Measurements from ENCODE around the gene KRTAP10-7.
"Not testable (repeated sequence)": the region's sequence is repeated elsewhere in the genome, so short reads cannot be mapped to it uniquely, and the experiment has no call there.

Gene KRTAP10-7

DNA sequence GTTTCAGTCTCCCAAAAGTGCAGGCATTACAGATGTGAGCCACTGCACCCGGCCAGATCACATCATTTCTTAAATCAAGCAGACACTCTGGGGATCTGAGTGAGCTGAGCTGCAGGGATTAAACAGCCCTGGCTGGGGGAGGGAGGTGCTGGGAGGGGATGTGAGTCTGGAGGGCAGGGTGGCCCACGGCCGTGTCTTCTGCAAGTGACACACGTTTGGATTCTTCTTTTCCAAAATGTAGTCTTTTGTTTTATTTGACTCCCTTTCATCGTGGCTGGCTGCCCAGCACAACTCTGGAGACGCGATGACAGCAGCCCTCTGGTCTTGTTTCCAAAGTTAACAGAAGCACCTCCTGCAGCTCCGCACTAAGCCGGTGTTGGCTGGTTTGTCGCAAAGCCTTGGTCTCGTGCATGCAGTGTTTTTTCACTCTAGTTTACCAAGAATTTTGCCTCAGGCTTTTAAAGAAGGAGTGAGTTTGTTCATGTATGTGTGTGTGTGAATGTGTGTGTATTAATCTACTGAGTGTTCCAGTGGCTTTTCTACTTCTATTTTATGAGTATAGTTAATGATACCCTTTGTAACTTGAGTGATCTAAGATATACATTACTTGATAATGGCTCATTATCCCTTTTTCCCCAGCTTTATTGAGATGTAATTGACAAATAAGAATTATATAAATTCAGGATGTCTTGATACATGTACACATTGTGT lies 17.2 kb upstream of the KRTAP10-7 start:
- no peak for DNase-seq (ENCODE audit: low read depth)
- H3K4me3 ChIP-seq (ENCODE audit: low read depth, low read length), result no peak overlapping the region
- in situ Hi-C loops (cut with HindIII; ENCODE audit: low sequenced_read_pairs), result no loop called here
- TF ChIP-seq, protein P1, sequence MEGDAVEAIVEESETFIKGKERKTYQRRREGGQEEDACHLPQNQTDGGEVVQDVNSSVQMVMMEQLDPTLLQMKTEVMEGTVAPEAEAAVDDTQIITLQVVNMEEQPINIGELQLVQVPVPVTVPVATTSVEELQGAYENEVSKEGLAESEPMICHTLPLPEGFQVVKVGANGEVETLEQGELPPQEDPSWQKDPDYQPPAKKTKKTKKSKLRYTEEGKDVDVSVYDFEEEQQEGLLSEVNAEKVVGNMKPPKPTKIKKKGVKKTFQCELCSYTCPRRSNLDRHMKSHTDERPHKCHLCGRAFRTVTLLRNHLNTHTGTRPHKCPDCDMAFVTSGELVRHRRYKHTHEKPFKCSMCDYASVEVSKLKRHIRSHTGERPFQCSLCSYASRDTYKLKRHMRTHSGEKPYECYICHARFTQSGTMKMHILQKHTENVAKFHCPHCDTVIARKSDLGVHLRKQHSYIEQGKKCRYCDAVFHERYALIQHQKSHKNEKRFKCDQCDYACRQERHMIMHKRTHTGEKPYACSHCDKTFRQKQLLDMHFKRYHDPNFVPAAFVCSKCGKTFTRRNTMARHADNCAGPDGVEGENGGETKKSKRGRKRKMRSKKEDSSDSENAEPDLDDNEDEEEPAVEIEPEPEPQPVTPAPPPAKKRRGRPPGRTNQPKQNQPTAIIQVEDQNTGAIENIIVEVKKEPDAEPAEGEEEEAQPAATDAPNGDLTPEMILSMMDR (IDR thresholded peaks at IDR 0.05; ENCODE audit: low read depth, low read length, missing control alignments), result no peak

DNA sequence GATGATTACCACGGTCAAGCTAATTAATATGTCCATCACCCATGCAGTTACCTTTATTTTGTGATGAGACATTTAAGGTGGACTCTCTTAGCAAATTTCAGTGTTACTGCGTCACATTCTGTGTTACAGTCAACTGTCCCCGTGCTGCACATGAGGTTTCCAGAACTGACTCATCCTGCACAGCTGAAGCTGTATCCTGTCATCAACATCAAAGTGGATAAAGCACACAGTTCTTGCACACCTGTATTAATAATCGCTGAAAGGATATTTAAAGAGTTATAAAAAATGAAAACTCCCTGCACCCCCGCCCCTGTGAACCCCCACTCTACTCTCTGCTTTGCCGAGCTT lies 16.6 kb upstream of the KRTAP10-7 start:
- no peak overlapping the region for H3K4me3 ChIP-seq (ENCODE audit: low read depth, low read length)
- TF ChIP-seq, protein P1 (IDR thresholded peaks at IDR 0.05; ENCODE audit: low read depth, low read length, missing control alignments), result no peak
- in situ Hi-C loops (cut with HindIII; ENCODE audit: low sequenced_read_pairs), result no loop called here
- DNase-seq (ENCODE audit: low read depth), result no peak

DNA sequence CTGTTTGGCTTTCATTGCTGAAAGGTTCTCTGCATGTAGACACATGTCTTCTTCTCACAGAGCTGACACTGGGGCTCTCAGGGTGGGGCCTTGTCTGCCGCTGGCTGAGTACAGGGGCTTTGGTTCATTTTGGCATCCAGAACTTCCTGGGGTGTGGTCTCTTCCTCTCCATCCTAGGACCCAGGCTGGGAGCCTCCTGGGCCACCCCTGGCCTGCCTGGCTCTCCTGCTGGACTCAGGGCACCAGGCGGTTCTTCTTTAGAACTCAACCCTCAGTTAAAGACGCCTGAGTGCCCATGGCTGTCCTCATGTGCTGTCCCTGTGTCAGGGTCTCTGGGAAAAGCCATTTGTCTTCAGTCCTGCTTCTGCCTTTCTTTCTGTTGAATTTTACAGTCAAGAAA lies 14.5 kb upstream of the KRTAP10-7 start:
- TF ChIP-seq, protein P1 (IDR thresholded peaks at IDR 0.05; ENCODE audit: low read depth, low read length, missing control alignments), result no peak
- DNase-seq (ENCODE audit: low read depth), result no peak
- in situ Hi-C loops (cut with HindIII; ENCODE audit: low sequenced_read_pairs), result no loop called here
- no peak overlapping the region for H3K4me3 ChIP-seq (ENCODE audit: low read depth, low read length)

DNA sequence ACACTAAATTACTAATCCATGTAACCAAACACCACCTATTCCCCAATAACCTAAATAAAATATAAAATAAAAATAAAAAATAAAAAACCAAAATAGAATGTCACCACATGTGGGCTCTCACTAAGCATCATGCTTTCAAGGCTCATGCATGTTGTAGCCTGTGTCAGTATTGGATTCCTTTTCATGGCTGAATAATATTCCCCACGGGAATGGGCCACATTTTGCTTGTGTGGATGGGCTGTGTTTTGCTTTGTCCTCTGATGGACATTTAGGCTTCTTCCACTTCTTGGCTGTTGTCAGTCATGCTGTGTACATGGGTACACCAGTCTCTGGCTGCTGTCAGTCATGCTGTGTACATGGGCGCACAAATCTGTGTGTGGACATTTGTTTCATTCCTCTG lies 11.3 kb upstream of the KRTAP10-7 start:
- no peak for DNase-seq (ENCODE audit: low read depth)
- no peak overlapping the region for H3K4me3 ChIP-seq (ENCODE audit: low read depth, low read length)
- in situ Hi-C loops (cut with HindIII; ENCODE audit: low sequenced_read_pairs), result no loop called here
- TF ChIP-seq, protein P1 (IDR thresholded peaks at IDR 0.05; ENCODE audit: low read depth, low read length, missing control alignments), result no peak

DNA sequence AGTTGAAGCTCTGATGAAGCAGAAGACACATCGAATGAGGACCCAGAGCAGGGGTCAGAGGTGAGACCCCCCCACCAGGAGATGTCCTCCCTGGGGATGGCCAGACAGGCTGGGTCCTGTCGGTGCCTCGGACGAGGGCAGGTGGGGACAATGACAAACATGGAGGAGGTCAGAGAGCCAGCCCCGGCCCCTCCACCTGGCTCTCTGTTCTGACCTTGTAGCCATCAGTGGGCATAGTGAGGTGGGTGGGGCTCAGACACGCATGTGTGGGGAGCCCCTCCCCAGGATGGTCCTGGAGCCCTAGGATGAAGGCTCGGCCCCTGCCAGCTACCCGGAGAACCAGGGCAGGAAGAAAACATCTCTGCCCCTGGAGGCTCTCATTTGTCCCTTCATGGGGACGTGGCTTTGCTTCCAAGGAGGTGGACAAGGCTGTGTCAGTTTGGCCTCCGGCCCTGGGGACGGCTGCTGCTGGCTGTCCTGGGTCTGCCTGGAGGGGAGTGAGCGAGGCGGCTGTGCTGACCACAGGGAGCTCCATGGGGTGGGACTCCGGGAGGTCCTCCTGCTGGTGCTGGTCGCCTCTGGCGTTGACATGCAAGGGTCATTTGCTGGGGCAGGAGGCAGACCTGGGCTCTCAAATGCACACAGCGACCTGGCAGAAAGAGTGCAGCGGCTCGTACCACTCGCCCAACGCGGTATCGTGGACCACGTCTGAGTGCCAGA lies 10.7 kb upstream of the KRTAP10-7 start:
- no peak overlapping the region for H3K4me3 ChIP-seq (ENCODE audit: low read depth, low read length)
- in situ Hi-C loops (cut with HindIII; ENCODE audit: low sequenced_read_pairs), result no loop called here
- TF ChIP-seq, protein P1 (IDR thresholded peaks at IDR 0.05; ENCODE audit: low read depth, low read length, missing control alignments), result no peak
- DNase-seq (ENCODE audit: low read depth), result no peak

DNA sequence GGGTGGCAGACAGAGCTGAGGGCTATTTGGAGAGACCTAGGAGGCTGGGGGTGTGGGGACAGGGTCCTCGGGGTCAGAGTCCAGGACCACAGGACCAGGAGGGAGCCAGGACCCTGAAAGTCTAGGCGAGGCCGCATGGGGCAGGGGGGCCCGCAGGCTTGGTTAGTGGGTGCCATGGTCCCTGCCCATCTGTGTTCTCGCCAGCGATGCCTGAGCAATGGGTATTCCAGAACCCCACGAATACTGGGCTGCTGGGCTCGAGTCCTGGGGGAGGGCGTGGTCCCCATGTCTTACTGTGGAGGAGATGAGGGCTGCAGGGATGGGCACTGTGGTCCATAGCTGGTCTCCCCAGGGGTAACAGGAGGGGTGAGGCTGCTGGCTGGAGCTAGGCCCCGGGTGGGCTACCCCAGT lies 10.1 kb upstream of the KRTAP10-7 start:
- TF ChIP-seq, protein P1 (IDR thresholded peaks at IDR 0.05; ENCODE audit: low read depth, low read length, missing control alignments), result no peak
- no peak for DNase-seq (ENCODE audit: low read depth)
- in situ Hi-C loops (cut with HindIII; ENCODE audit: low sequenced_read_pairs), result no loop called here
- no peak overlapping the region for H3K4me3 ChIP-seq (ENCODE audit: low read depth, low read length)

DNA sequence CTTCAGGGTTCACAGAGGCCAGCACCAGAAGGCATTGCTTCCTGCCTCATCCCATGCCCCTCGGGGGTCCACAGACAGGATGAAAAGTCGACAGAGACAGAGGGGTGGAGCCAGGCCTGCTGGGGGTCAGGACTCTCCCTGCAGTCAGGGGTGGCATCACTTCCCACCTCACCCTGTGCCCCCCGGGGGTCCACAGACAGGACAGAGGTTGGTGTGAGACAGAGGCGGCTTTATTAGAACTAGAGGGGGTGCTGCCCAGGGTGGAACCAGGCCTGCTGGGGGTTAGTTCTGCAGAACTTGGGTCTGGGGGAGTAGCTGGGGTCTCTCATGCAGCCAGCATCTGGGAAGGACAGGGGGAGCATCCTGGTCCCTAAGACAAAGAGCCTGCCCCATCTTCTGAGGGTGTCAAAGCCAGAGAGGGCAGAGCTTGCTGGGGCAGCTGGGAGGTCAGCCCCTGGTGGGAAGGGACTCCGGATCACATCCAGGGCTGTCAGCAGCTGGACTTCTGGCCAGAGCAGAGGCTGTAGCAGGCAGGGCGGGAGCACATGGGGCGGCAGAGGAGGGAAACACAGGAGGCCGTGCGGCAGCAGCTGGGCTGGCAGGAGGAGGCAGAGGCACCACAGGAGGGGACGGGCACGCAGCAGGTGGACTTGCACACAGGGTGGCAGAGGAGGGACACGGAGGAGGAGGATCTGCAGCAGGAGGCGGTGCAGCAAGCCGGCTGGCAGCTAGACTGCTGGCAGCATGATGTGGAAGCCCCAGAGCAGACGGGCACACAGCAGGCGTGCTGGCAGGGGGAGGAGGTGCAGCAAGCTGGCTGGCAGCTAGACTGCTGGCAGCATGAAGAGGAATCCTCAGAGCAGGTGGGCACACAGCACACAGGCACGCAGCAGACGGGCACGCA lies 9.2 kb upstream of the KRTAP10-7 start:
- DNase-seq (ENCODE audit: low read depth); in situ Hi-C loops (cut with HindIII; ENCODE audit: low sequenced_read_pairs); H3K4me3 ChIP-seq (ENCODE audit: low read depth, low read length): not testable (repeated sequence)

DNA sequence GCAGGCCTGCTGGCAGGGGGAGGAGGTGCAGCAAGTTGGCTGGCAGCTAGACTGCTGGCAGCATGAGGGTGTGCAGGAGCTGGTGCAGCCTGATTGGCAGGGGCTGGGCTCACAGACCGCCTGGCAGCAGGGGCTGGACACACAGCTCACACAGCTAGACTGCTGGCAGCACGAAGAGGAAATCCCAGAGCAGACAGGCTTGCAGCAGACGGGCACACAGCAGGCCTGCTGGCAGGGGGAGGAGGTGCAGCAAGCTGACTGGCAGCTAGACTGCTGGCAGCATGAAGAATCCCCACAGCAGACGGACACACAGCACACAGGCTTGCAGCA lies 8.6 kb upstream of the KRTAP10-7 start:
- DNase-seq (ENCODE audit: low read depth); in situ Hi-C loops (cut with HindIII; ENCODE audit: low sequenced_read_pairs); H3K4me3 ChIP-seq (ENCODE audit: low read depth, low read length): not testable (repeated sequence)

All from astrocyte of the cerebellum (primary cell).